Measurements from ENCODE around the gene TMEM179. TPM values are rescaled to one million over a fixed set of nuclear protein-coding genes. Genes with fewer than 3 reads are reported as not detected.

The TMEM179 gene
- total RNA-seq, 2 donors from 2014 or later: 0.26 TPM; not detected in 1

- Mint-ChIP-seq H3K36me3 (ENCODE audit: low read depth) (no peaks in the 10 kb centered on the region), H3K27ac (no peak overlapping the region), H3K9me3 (no peaks in the 10 kb centered on the region), H3K4me3 (no peak overlapping the region), H3K4me1 (no peaks in the 10 kb centered on the region), H3K27me3 (peaks cover 17% of the 10 kb centered on the region)
- no peak for ATAC-seq (replicated peaks)
Measured at GRCh38 chr14:104598039-104598909, 6.3 kb downstream of the TMEM179 start.

GRCh38 chr14:104597576-104597975 is 7.0 kb downstream of the TMEM179 start:
- Mint-ChIP-seq H3K9me3 (no peaks in the 10 kb centered on the region), H3K27ac (no peak overlapping the region), H3K36me3 (ENCODE audit: low read depth) (no peaks in the 10 kb centered on the region), H3K4me1 (no peaks in the 10 kb centered on the region), H3K4me3 (no peak overlapping the region), H3K27me3 (peaks cover 17% of the 10 kb centered on the region)
- ATAC-seq (replicated peaks): no peak

- Mint-ChIP-seq H3K4me1 (peaks cover 4% of the 10 kb centered on the region), H3K9me3 (no peaks in the 10 kb centered on the region), H3K27me3 (peaks cover 20% of the 10 kb centered on the region), H3K27ac (no peak overlapping the region), H3K4me3 (no peak overlapping the region), H3K36me3 (ENCODE audit: low read depth) (no peaks in the 10 kb centered on the region)
- no peak for ATAC-seq (replicated peaks)
Measured at GRCh38 chr14:104596927-104597351, 7.6 kb downstream of the TMEM179 start.

GRCh38 chr14:104596451-104596918 is 8.1 kb downstream of the TMEM179 start:
- ATAC-seq (replicated peaks): no peak
- Mint-ChIP-seq H3K9me3 (no peaks in the 10 kb centered on the region), H3K27ac (no peak overlapping the region), H3K4me1 (peaks cover 4% of the 10 kb centered on the region), H3K4me3 (no peak overlapping the region), H3K36me3 (ENCODE audit: low read depth) (no peaks in the 10 kb centered on the region), H3K27me3 (peaks cover 20% of the 10 kb centered on the region)

DNA sequence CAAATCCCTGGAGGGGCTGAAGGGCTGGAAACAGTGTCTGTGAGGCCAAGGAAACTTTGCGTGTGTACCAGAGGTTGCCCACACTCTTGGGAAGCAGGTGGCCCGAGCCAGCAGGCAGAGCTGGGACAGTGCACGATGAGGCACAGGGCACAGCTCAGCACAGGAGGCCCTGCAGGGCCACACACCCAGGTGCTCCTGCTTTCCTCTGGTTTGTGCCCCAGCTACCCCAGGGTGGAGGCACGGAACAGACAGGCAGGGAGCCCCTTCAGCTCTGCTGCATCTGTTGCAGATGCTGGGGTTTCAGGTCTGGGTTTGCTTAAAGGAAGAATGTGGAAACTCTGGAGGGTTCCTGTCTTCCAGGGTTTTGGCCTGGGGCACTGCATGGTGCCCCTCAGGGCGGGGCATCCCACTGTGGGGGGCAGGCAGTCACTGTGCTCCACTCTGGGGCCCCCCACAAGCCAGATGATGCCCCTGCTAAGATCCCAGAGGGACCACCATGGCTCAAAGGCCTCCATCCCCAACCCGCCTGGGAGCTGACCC is 8.6 kb downstream of the TMEM179 start:
- Mint-ChIP-seq H3K4me1 (peaks cover 4% of the 10 kb centered on the region), H3K27me3 (peaks cover 20% of the 10 kb centered on the region), H3K9me3 (no peaks in the 10 kb centered on the region), H3K4me3 (no peak overlapping the region), H3K27ac (no peak overlapping the region), H3K36me3 (ENCODE audit: low read depth) (no peaks in the 10 kb centered on the region)
- ATAC-seq (replicated peaks): no peak

- Mint-ChIP-seq H3K4me3 (no peak overlapping the region), H3K27me3 (peaks cover 18% of the 10 kb centered on the region), H3K36me3 (ENCODE audit: low read depth) (no peaks in the 10 kb centered on the region), H3K27ac (no peak overlapping the region), H3K4me1 (peaks cover 4% of the 10 kb centered on the region), H3K9me3 (no peaks in the 10 kb centered on the region)
- ATAC-seq (replicated peaks): no peak
Measured at GRCh38 chr14:104595116-104595675, 9.4 kb downstream of the TMEM179 start.

DNA sequence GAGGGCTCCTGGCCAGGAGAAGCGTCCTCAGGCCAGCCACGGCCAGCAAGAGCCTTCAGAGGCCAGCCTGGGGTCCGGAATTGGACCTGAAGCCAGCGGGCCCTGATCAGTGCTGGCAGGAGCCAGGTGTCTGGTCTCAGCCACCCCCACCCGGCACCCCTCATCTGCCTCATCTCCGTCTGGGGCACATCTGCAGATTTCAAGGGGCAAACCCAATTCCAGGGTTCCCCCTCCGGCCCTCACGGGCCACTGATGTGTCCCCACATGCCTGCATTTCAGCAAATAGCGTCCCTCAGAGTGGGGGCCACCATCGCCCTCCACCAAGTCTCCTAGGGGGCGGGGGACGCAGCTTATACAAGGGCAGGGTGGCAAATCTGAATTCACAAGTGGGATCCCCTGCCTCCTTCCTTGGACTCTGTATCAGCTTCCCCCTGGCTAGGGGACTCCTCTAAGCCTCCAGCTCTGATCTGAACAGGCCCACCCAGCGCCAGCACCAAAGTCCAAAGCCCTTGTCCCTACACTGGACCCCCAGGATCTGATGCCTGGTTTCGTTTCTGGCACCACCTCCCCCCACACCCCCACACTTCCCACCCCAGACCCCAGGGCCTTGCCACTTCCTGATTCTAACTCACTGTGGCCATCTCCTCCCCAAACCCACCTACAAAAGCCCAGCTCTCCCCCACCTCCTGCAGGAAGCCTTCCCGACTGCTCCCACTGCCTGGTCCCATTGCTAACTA is 10.1 kb downstream of the TMEM179 start:
- Mint-ChIP-seq H3K27me3 (peaks cover 16% of the 10 kb centered on the region), H3K9me3 (no peaks in the 10 kb centered on the region), H3K36me3 (ENCODE audit: low read depth) (no peaks in the 10 kb centered on the region), H3K4me1 (peaks cover 4% of the 10 kb centered on the region), H3K27ac (no peak overlapping the region), H3K4me3 (no peak overlapping the region)
- no peak for ATAC-seq (replicated peaks)

GRCh38 chr14:104593710-104594136 is 10.8 kb downstream of the TMEM179 start:
- Mint-ChIP-seq H3K4me3 (no peak overlapping the region), H3K9me3 (no peaks in the 10 kb centered on the region), H3K27ac (no peak overlapping the region), H3K27me3 (peaks cover 14% of the 10 kb centered on the region), H3K4me1 (peaks cover 4% of the 10 kb centered on the region), H3K36me3 (ENCODE audit: low read depth) (no peaks in the 10 kb centered on the region)
- ATAC-seq (replicated peaks): no peak

DNA sequence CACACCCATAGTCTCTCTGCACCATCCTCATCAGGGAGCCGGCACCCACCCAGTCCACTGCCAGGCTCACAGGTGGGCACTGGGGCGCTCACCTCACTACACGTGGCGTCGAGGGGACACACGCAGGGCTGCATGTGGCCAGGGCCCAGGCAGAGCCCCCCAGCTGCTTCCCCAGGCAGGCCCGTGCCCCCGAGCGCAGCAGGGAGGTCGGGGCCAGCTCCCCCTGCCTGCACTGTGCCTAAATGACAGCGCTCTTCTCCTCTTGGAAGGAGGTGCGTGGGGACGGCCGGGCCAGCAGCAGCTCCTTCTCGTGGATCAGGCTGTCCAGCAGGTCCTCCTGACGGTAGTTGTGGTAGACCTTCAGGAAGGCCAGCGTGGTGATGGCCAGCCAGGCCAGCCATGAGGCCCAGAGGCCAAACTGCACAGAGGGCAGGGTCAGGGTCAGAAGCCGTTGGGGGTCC is 11.3 kb downstream of the TMEM179 start:
- H3K4me3 Mint-ChIP-seq: no peak overlapping the region
- ATAC-seq (replicated peaks): no peak
- peaks cover 14% of the 10 kb centered on the region for H3K27me3 Mint-ChIP-seq
- no peak overlapping the region for H3K27ac Mint-ChIP-seq
- peaks cover 4% of the 10 kb centered on the region for H3K4me1 Mint-ChIP-seq
- no peaks in the 10 kb centered on the region for H3K36me3 Mint-ChIP-seq (ENCODE audit: low read depth)
- H3K9me3 Mint-ChIP-seq: no peaks in the 10 kb centered on the region

- ATAC-seq (replicated peaks): no peak
- Mint-ChIP-seq H3K27ac (no peak overlapping the region), H3K9me3 (no peaks in the 10 kb centered on the region)
Measured at GRCh38 chr14:104592785-104593184, 11.8 kb downstream of the TMEM179 start.

GRCh38 chr14:104592292-104592672 is 12.3 kb downstream of the TMEM179 start:
- Mint-ChIP-seq H3K27ac (no peak overlapping the region), H3K9me3 (no peaks in the 10 kb centered on the region), H3K36me3 (ENCODE audit: low read depth) (no peaks in the 10 kb centered on the region), H3K27me3 (peaks cover 14% of the 10 kb centered on the region), H3K4me1 (peaks cover 4% of the 10 kb centered on the region), H3K4me3 (no peak overlapping the region)
- ATAC-seq (replicated peaks): no peak

More at GRCh38 chr14:104592785-104593184, 11.8 kb downstream of the TMEM179 start:
- H3K36me3 Mint-ChIP-seq (ENCODE audit: low read depth): no peaks in the 10 kb centered on the region
- peaks cover 14% of the 10 kb centered on the region for H3K27me3 Mint-ChIP-seq
- H3K4me3 Mint-ChIP-seq: no peak overlapping the region
- H3K4me1 Mint-ChIP-seq: peaks cover 4% of the 10 kb centered on the region

GRCh38 chr14:104591506-104592291 is 12.9 kb downstream of the TMEM179 start:
- H3K4me3 Mint-ChIP-seq: no peak overlapping the region
- H3K36me3 Mint-ChIP-seq (ENCODE audit: low read depth): no peaks in the 10 kb centered on the region
- H3K4me1 Mint-ChIP-seq: peaks cover 4% of the 10 kb centered on the region
- H3K9me3 Mint-ChIP-seq: no peaks in the 10 kb centered on the region
- no peak for ATAC-seq (replicated peaks)
- H3K27ac Mint-ChIP-seq: no peak overlapping the region
- peaks cover 13% of the 10 kb centered on the region for H3K27me3 Mint-ChIP-seq

- no peaks in the 10 kb centered on the region for H3K9me3 Mint-ChIP-seq
- peaks cover 4% of the 10 kb centered on the region for H3K4me1 Mint-ChIP-seq
- H3K36me3 Mint-ChIP-seq (ENCODE audit: low read depth): no peaks in the 10 kb centered on the region
- no peak overlapping the region for H3K27ac Mint-ChIP-seq
- H3K4me3 Mint-ChIP-seq: no peak overlapping the region
- ATAC-seq (replicated peaks): no peak
- peaks cover 9% of the 10 kb centered on the region for H3K27me3 Mint-ChIP-seq
Measured at GRCh38 chr14:104591031-104591430, 13.5 kb downstream of the TMEM179 start.
